Cardiac fibroblast (primary cell): ENCODE results near the gene SNX14.

Source experiments
- DNase-seq, 2 donors: peaks; one replicate each; pipeline versions ENCODE4 v3.0.0 to v3.0.0-alpha.2; 2010; ENCODE audit warnings: low read depth in 2 of 2
- H3K4me3 ChIP-seq, 2 donors: replicated peaks in 1 of 2; 1 replicate in 1 of 2; 2 replicates in 1 of 2; pipeline ENCODE4 v1.5.1; 2011; ENCODE audit warnings: low read depth in 2 of 2, low read length in 2 of 2, mild to moderate bottlenecking in 2 of 2, moderate library complexity in 1 of 2
- TF ChIP-seq, protein P1 (sequence below): IDR thresholded peaks from one replicate; pipeline ENCODE4 v1.5.1; 2011; ENCODE audit warnings: low read depth, mild to moderate bottlenecking, low read length, inconsistent platforms

The SNX14 gene

DNA sequence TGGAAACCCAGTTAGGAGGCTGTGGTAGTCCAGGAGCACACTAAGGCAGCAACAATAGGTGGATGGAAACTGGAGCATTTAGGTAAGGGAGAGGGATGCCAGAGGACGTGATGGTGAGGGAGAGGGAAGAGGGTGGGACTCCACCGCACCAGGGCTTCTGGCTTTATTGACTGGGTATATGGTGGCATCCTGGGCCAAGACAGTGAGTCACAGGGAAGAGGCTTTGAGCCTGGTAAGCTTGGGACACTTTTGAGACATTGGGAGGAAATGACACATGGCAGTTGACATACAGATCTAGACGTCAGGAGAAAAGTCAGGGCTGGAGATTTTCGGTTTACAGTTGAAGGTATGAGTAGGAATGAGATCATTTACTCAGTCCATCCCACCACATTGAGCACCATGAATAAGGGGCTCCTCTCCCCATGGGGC is 128.9 kb downstream of the SNX14 start:
- peak; percentile 71 to 98 for DNase-seq
- TF ChIP-seq, protein P1, sequence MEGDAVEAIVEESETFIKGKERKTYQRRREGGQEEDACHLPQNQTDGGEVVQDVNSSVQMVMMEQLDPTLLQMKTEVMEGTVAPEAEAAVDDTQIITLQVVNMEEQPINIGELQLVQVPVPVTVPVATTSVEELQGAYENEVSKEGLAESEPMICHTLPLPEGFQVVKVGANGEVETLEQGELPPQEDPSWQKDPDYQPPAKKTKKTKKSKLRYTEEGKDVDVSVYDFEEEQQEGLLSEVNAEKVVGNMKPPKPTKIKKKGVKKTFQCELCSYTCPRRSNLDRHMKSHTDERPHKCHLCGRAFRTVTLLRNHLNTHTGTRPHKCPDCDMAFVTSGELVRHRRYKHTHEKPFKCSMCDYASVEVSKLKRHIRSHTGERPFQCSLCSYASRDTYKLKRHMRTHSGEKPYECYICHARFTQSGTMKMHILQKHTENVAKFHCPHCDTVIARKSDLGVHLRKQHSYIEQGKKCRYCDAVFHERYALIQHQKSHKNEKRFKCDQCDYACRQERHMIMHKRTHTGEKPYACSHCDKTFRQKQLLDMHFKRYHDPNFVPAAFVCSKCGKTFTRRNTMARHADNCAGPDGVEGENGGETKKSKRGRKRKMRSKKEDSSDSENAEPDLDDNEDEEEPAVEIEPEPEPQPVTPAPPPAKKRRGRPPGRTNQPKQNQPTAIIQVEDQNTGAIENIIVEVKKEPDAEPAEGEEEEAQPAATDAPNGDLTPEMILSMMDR = no peak
- peak overlapping the region in 1 of 2 donors; percentile 11 for H3K4me3 ChIP-seq

DNA sequence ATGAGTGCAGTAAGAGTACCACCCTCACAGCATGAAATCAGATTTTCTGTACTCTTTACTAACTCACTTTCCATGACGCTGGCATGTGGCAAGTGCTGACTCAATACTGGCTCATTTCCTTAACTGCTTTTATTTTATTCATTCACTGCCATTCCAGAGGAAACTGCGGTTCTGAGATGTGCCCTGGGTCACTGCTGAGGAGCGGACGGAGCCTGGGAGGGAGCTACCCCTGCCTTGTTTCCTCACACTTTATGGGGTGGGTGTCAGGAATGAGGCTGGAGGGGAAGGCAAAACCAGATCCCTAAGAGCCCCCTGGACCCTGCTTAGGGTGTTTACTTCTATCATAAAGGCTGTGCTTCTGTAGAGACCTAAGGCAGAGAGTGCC is 129.4 kb downstream of the SNX14 start:
- TF ChIP-seq, protein P1 = no peak
- H3K4me3 ChIP-seq = no peak overlapping the region
- DNase-seq = peak; percentile 97 to 99

DNA sequence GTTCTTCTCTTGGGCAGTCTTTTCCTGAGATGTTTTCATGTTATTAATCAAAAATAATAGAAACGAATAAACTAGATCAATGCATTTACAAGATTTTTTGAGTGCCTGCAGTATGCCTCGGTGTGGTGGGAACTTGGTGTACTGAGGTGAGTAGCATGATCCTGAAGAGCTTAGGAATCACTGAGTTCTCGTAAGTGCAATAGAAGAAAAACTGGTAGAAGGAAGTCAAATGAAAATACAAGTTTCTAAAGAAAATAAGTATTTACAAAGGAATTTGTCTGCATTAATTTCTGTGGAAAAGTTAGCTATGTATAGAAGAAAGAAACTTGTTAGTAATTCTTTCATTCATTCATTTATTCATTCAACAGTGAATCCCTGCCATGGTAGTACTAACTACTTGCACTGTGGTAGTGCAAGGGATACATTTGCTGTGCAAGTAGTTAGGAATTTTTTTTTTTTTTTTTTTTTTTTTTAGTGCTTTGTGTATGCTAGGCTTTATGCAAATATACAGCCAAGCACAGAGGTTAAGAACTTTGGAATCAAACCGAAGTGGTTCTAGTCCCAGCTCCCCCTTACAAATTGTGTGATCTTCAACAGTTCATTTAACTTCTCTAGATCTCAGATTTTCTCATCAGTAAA is 129.9 kb downstream of the SNX14 start:
- TF ChIP-seq, protein P1 = no peak
- no peak overlapping the region for H3K4me3 ChIP-seq
- DNase-seq = peak in 1 of 2 donors; percentile 32

DNA sequence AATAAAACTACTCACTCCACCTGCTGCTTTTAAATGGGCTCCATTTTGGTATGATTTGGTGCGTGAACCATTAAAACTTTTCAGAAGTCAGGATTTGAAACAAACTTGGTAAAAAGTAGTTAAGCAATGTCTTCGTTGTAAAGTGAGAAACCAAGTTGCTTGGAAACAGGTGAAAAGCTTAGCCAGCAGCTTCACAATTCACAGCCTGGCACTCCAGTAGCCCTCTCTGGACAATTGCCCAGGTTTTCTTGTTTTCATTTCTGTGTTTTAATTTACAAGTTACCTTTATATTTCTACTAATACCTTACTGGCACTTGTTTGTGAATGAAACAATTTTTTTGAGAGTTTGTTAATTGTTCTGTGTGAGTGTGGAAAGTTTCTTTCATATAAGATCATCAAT is 131.0 kb downstream of the SNX14 start:
- TF ChIP-seq, protein P1 = no peak
- no peak for DNase-seq
- H3K4me3 ChIP-seq = no peak overlapping the region

DNA sequence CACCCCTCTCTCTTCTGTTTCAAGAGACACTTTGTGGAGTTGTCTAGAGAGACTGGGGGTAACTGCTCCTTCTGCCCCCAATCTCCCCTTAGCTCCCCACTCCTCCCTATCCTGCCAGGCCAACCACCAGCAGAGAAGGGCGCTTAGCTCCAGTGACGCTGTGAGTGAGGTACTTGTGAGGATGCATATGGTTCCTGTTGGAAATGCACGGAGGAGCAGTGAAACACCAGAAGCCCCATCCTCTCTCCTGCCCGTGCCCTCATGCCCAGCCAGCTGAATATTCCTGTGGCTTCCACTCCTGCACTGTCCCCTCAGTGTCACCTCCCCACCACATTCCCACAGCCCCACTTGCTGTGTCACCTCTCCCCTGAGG is 131.9 kb downstream of the SNX14 start:
- no peak overlapping the region for H3K4me3 ChIP-seq
- no peak for DNase-seq
- TF ChIP-seq, protein P1 = no peak

DNA sequence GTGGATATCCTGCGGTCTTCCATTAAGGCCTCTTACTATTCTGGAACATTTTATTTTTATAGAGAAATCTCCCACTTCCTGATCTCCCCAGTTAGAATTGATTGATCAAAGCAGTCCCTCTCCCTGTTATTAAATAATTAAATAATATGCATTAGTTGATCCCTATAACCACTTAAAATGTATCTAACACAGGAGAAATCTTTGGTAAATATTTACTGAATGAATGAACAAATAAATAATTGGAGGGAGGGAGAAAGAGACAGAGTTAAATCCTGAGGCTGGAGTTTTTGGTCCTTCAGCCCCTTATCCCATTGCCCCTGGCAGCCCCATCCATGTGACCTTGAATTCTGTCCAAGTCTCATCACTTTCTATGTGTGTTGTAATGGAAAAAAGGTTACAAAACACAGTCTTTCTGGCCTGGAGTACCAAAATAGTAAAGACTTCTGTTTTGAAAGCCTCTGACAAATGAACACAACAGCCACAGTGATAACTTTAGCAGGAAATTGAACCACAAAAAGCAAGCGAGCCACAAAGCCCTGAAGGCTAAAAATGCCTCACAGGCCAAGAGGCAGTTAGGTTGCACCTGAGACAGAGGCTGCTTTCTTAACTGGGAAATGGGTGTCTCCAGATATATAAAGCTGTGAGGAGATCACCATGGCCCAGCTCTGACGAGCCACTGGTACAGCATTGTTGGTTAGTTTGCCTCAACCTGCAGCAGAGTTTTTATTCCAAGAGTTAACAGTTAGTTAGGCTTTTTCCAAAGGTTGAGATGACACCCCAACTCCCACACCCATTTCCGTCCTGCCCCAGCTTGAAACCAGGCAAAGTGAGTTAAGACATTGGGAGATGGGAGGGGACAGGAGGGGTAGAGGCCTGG is 132.5 kb downstream of the SNX14 start:
- peak; percentile 80 to 90 for DNase-seq
- no peak overlapping the region for H3K4me3 ChIP-seq
- TF ChIP-seq, protein P1 = no peak
